Psoas muscle (tissue), 8 donors: ENCODE results near the gene CWC15. TPM values are rescaled to one million over a fixed set of nuclear protein-coding genes. Genes with fewer than 3 reads are reported as not detected.

Source experiments
- ATAC-seq, 4 donors: fragments of 200-7000 bp; cut with Tn5 transposase; one replicate each; pipeline ENCODE4 v1.9.1; 2020; ENCODE audit warnings: moderate library complexity in 3 of 4, mild to moderate bottlenecking in 2 of 4
- DNase-seq, 2 donors: peaks; one replicate each; pipeline ENCODE4 v3.0.0-alpha.2; 2020
- H3K27ac ChIP-seq: fragments of 200-600 bp; one replicate; pipeline ENCODE4 v1.8.0; 2022
- H3K27me3 ChIP-seq, 3 donors: fragments of 200-600 bp in 1 of 3; one replicate each; pipeline versions ENCODE4 v1.6.1 to v1.8.0; 2013 to 2022; ENCODE audit warnings: low read length in 2 of 3, mild to moderate bottlenecking in 2 of 3, moderate library complexity in 1 of 3; ENCODE audit not compliant: insufficient read depth in 3 of 3
- H3K36me3 ChIP-seq, 2 donors: fragments of 200-600 bp in 1 of 2; one replicate each; pipeline versions ENCODE4 v1.6.1 to v1.8.0; 2013 to 2022; ENCODE audit warnings: low read depth in 1 of 2, mild to moderate bottlenecking in 1 of 2, moderate library complexity in 1 of 2; ENCODE audit not compliant: insufficient read depth in 1 of 2
- H3K4me1 ChIP-seq: fragments of 200-600 bp; one replicate; pipeline ENCODE4 v1.8.0; 2022
- H3K4me3 ChIP-seq: fragments of 200-600 bp; one replicate; pipeline ENCODE4 v1.8.0; 2022; ENCODE audit warnings: mild to moderate bottlenecking
- H3K9me3 ChIP-seq: fragments of 200-600 bp; one replicate; pipeline ENCODE4 v1.8.0; 2022
- CTCF ChIP-seq: fragments of 200-600 bp; IDR thresholded peaks from one replicate; pipeline ENCODE4 v1.8.0; 2022; ENCODE audit warnings: antibody characterized with exemption
- WGBS, 3 donors: extraction: QIAGEN DNeasy Blood & Tissue Kit; methylation state at CpG; one replicate each; pipeline versions ENCODE4 v1.1.6 to v1.1.7; 2013; 5-methylcytosine and 5-hydroxymethylcytosine counted together
- intact Hi-C, 2 donors: fragments of 100-400 bp; cut with DNase I; formaldehyde crosslinking; loops; one replicate each; pipeline versions ENCODE4 v1.11.0 to v1.14.2; 2022
- polyA plus RNA-seq, 3 donors: library from polyadenylated mRNA; stranded (reverse); fragments of 200-250 nt; gene quantifications; one replicate each; pipeline ENCODE4 v1.2.3, GENCODE V29; 2013
- total RNA-seq, 4 donors: library from RNA; stranded (reverse); fragmentation: NEBNext Ultra II Directional in 2 of 4; extraction: Animal tissue kit (Norgen Biotek cat#: 25700) in 2 of 4; gene quantifications; one replicate each; pipeline versions ENCODE4 v1.2.1 to v1.2.4, GENCODE V29; 2021 to 2023
- donor health status: healthy with polysubstance abuse.
- donor health status: DM: no; HTN: no; CAD: no; lungs with moderate emphysema.
- donor health status: Bipolar disorder and iron deficiency.
- donor health status: healthy.
- donor health status: DM: yes; HTN: yes; CAD: no.
- donor health status: DM: no; HTN: no; CAD: no.
- donor health status: DM: no; HTN: no; CAD: no.
- donor health status: DM: yes; HTN: yes; CAD: no.

Gene CWC15
- total and polyA plus RNA-seq, 7 donors, result 71.4 to 91.6 (median 82.4) TPM

DNA sequence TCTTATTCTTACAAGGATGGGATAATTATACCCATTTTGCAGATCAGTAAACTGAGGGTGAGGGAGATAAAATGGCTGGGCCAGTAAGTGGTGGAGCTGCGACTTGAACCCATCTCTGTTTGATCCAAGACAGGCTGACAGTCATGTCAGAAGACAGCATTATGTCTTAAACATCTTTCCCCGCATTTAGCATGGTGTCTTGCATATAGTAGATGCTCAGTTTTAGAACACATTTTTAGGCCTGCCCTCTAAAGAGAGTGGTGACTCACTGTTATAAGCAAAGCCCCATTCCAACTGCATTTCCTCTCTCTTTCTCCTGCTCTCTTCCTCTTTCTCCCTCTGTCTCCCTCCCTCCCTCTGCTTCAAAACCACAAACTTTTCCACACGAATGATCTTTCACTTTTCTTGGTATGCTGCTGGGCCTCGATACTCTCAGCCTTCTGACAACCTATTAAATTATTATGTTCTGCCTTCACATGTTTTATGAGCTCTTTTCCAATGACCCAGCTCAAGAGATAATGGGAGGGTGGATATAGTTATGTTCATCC, 25.2 kb downstream of the CWC15 start:
- no peak for TF ChIP-seq CTCF
- DNase-seq, result no peak
- no peaks in the 10 kb centered on the region for H3K36me3 ChIP-seq
- no peak overlapping the region for H3K27ac ChIP-seq
- intact Hi-C loops, result no loop called here
- H3K9me3 ChIP-seq, result no peaks in the 10 kb centered on the region
- ATAC-seq, result no peak
- H3K4me3 ChIP-seq, result no peak overlapping the region
- WGBS, 3 donors, result 69 to 72% (median 71%) methylated on average over 4 of the region's 4 CpGs
- H3K4me1 ChIP-seq, result no peaks in the 10 kb centered on the region
- no peaks in the 10 kb centered on the region for H3K27me3 ChIP-seq

DNA sequence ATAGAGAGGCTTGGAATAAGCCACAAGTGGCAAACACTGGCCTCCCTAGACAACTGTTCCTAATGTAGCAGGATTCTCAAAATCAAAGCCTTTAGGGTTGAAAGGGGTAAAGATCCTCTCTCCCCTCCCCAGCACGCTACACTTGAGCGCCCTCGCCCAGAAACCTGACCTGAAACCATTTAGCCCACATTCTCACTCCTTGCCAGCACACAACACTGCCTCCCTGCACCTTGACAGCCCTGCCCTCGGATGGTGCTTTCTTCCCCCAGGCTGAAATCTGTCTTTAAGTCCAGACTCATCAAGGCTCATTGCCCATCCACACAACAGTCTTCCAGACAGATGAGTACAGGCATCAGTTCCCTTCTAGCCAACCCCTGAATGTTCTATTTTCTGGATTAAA, 26.5 kb downstream of the CWC15 start:
- ATAC-seq (no peak), DNase-seq (no peak)
- no peaks in the 10 kb centered on the region for H3K27me3 ChIP-seq
- no peaks in the 10 kb centered on the region for H3K36me3 ChIP-seq
- H3K4me3 ChIP-seq, result no peak overlapping the region
- 69 to 82% (median 75%) methylated on average over 4 of the region's 4 CpGs for WGBS, 3 donors
- no peaks in the 10 kb centered on the region for H3K9me3 ChIP-seq
- intact Hi-C loops, result no loop called here
- H3K4me1 ChIP-seq, result no peaks in the 10 kb centered on the region
- no peak overlapping the region for H3K27ac ChIP-seq
- TF ChIP-seq CTCF, result no peak

- Histone ChIP-seq H3K36me3 (no peaks in the 10 kb centered on the region), H3K27me3 (no peaks in the 10 kb centered on the region), H3K4me3 (no peak overlapping the region), H3K4me1 (peaks cover 11% of the 10 kb centered on the region), H3K9me3 (no peaks in the 10 kb centered on the region), H3K27ac (no peak overlapping the region)
- no peak for ATAC-seq
- no peak for TF ChIP-seq CTCF
- DNase-seq, result no peak
- intact Hi-C loops, result no loop called here
- WGBS, 3 donors, result 53 to 61% (median 57%) methylated on average over 4 of the region's 4 CpGs
These were observed 32.2 kb downstream of the CWC15 start for GRCh38 chr11:94941131-94941530.

DNA sequence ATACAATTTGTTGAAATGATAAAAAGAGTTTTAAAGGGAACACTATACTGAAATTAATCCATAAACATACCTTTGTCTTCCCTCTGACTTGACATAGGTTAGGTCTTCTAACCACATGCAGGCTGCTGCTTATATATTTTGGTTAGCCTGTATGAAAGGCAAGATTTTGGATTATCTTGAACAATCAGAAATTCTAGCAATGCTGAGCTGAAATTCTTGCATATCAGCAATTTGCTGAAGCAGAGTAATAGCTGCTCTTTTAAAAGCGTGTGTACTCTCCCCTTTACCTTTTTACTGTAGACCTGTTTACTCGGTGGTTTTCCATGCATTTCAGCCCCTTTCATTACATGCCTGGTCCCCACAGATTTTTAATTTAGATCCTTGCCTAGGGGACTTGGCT, 34.0 kb downstream of the CWC15 start:
- 88 to 98% (median 90%) methylated on average over 2 of the region's 2 CpGs for WGBS, 3 donors
- Histone ChIP-seq H3K9me3 (no peaks in the 10 kb centered on the region), H3K27ac (no peak overlapping the region), H3K4me3 (no peak overlapping the region), H3K27me3 (no peaks in the 10 kb centered on the region), H3K4me1 (peaks cover 14% of the 10 kb centered on the region), H3K36me3 (no peaks in the 10 kb centered on the region)
- ATAC-seq (no peak), DNase-seq (no peak)
- intact Hi-C loops, result no loop called here
- no peak for TF ChIP-seq CTCF
